GM23338 (cell line): ENCODE results near the gene OR10D3.

ENCODE experiments used
- CREB1 ChIP-seq: fragments of 250-450 bp; sonication (Bioruptor Pico); IDR thresholded peaks from 2 replicates; pipeline ENCODE4 v1.5.0; 2020; ENCODE audit warnings: low read depth, mild to moderate bottlenecking, moderate library complexity
- CTCF ChIP-seq, 2 experiments: fragments of 200-600 bp in 1 of 2; sonication (generic) in 1 of 2; conservative IDR thresholded peaks; 2 replicates each; pipeline versions ENCODE4 v1.5.1 to v1.6.1; 2016 to 2017; ENCODE audit warnings: antibody characterized with exemption in 2 of 2, low read depth in 2 of 2, mild to moderate bottlenecking in 2 of 2, moderate library complexity in 1 of 2
- ETS1 ChIP-seq: IDR thresholded peaks from 2 replicates; pipeline ENCODE4 v1.6.1; 2016; ENCODE audit warnings: antibody characterized with exemption
- EZH2 ChIP-seq: fragments of 200-600 bp; sonication (generic); IDR thresholded peaks from one replicate; pipeline ENCODE4 v1.8.0; 2017; ENCODE audit warnings: antibody characterized with exemption, mild to moderate bottlenecking, low read depth; ENCODE audit not compliant: unreplicated experiment
- EZH2phosphoT487 ChIP-seq: fragments of 200-600 bp; sonication (generic); IDR thresholded peaks from one replicate; pipeline ENCODE4 v1.8.1; 2018; ENCODE audit warnings: antibody characterized with exemption; ENCODE audit not compliant: unreplicated experiment
- JUNB ChIP-seq: IDR thresholded peaks from one replicate; pipeline ENCODE4 v1.6.1; 2016; ENCODE audit warnings: antibody characterized with exemption; ENCODE audit not compliant: unreplicated experiment
- NANOG ChIP-seq: IDR thresholded peaks from 2 replicates; pipeline ENCODE4 v1.6.1; 2016; ENCODE audit warnings: antibody characterized with exemption, borderline replicate concordance
- POLR2AphosphoS5 ChIP-seq: IDR thresholded peaks from 2 replicates; pipeline ENCODE4 v1.6.1; 2016; ENCODE audit warnings: antibody characterized with exemption, low read depth
- REST ChIP-seq: IDR thresholded peaks from one replicate; pipeline ENCODE4 v1.6.1; 2018; ENCODE audit warnings: antibody characterized with exemption; ENCODE audit not compliant: unreplicated experiment
- STAT1 ChIP-seq: IDR thresholded peaks from one replicate; pipeline ENCODE4 v1.6.1; 2016; ENCODE audit warnings: antibody characterized with exemption; ENCODE audit not compliant: unreplicated experiment
- ZNF114 ChIP-seq: fragments of 250-450 bp; sonication (Bioruptor Pico); IDR thresholded peaks from 2 replicates; pipeline ENCODE4 v1.5.0; 2020; ENCODE audit warnings: mild to moderate bottlenecking, moderate library complexity
- ZNF331 ChIP-seq: fragments of 250-450 bp; sonication (Bioruptor Pico); IDR thresholded peaks from 2 replicates; pipeline ENCODE4 v1.5.0; 2020; ENCODE audit warnings: low read depth, mild to moderate bottlenecking, moderate library complexity

- no peak for TF ChIP-seq CTCF (conservative IDR thresholded peaks at IDR 0.05; ENCODE audit: low read depth in 2 of 2)
- TF ChIP-seq POLR2AphosphoS5 = no peak
- no peak for TF ChIP-seq STAT1
- no peak for TF ChIP-seq CREB1 (CRISPR knock-in tag)
- TF ChIP-seq EZH2 = no peak
- no peak for TF ChIP-seq EZH2phosphoT487
- no peak for TF ChIP-seq ETS1
- no peak for TF ChIP-seq REST
- TF ChIP-seq JUNB = no peak
- no peak for TF ChIP-seq NANOG
- no peak for TF ChIP-seq ZNF114 (CRISPR knock-in tag)
- no peak for TF ChIP-seq ZNF331 (CRISPR knock-in tag)
Observed at GRCh38 chr11:124204008-124204407, 20.9 kb downstream of the OR10D3 start.
